Stimulated activated effector memory CD8-positive, alpha-beta T cell treated with anti-CD3 and anti-CD28 coated beads, Interleukin-12 subunit alpha, Interleukin-12 subunit beta, amount 100 ng/mL, for 72 hours (primary cell): ENCODE results near the gene SLC2A5.
"Not testable (repeated sequence)": the region's sequence is repeated elsewhere in the genome, so short reads cannot be mapped to it uniquely, and the experiment has no call there.

Experiments
- ATAC-seq: fragments of 150-1000 bp; cut with Tn5 transposase; 2 replicates; pipeline ENCODE4 v1.10.0; 2021
- DNase-seq, 2 donors: peaks; one replicate each; pipeline ENCODE4 v3.0.0; 2021 to 2022; ENCODE audit warnings: low spot score in 2 of 2
- H3K27ac Mint-ChIP-seq: one replicate; pipeline ENCODE4 v1.8.0; 2022; ENCODE audit warnings: mild to moderate bottlenecking, mixed read lengths
- H3K36me3 Mint-ChIP-seq: one replicate; pipeline ENCODE4 v1.8.0; 2022; ENCODE audit warnings: mild to moderate bottlenecking, mixed read lengths
- H3K4me1 Mint-ChIP-seq: one replicate; pipeline ENCODE4 v1.8.0; 2022; ENCODE audit warnings: mixed read lengths
- H3K4me3 Mint-ChIP-seq: one replicate; pipeline ENCODE4 v1.8.0; 2022; ENCODE audit warnings: mild to moderate bottlenecking, mixed read lengths
- H3K9me3 Mint-ChIP-seq: one replicate; pipeline ENCODE4 v1.8.0; 2022; ENCODE audit warnings: mixed read lengths

Gene SLC2A5

GRCh38 chr1:9037476-9038337 is 31.7 kb downstream of the SLC2A5 start:
- Mint-ChIP-seq H3K36me3 (no peaks in the 10 kb centered on the region), H3K27ac (no peak overlapping the region), H3K9me3 (peaks cover 12% of the 10 kb centered on the region), H3K4me3 (no peak overlapping the region), H3K4me1 (no peaks in the 10 kb centered on the region)
- ATAC-seq (no peak), DNase-seq (no peak)

- H3K27ac Mint-ChIP-seq = no peak overlapping the region
- DNase-seq (no peak), ATAC-seq (no peak)
- no peak overlapping the region for H3K4me3 Mint-ChIP-seq
- no peaks in the 10 kb centered on the region for H3K36me3 Mint-ChIP-seq
- H3K4me1 Mint-ChIP-seq = no peaks in the 10 kb centered on the region
- peaks cover 12% of the 10 kb centered on the region for H3K9me3 Mint-ChIP-seq
These were observed 34.2 kb downstream of the SLC2A5 start for GRCh38 chr1:9035226-9035625.

- H3K36me3 Mint-ChIP-seq = no peaks in the 10 kb centered on the region
- H3K4me3 Mint-ChIP-seq = no peak overlapping the region
- no peak overlapping the region for H3K27ac Mint-ChIP-seq
- DNase-seq = no peak
- no peak for ATAC-seq
- H3K4me1 Mint-ChIP-seq = no peaks in the 10 kb centered on the region
- peaks cover 12% of the 10 kb centered on the region for H3K9me3 Mint-ChIP-seq
These were observed 36.1 kb downstream of the SLC2A5 start for GRCh38 chr1:9033363-9033762.

GRCh38 chr1:9031484-9032259 is 37.8 kb downstream of the SLC2A5 start:
- ATAC-seq (peak; percentile 26), DNase-seq (no peak)
- no peaks in the 10 kb centered on the region for H3K36me3 Mint-ChIP-seq
- no peak overlapping the region for H3K27ac Mint-ChIP-seq
- no peak overlapping the region for H3K4me3 Mint-ChIP-seq
- H3K9me3 Mint-ChIP-seq = peaks cover 12% of the 10 kb centered on the region
- H3K4me1 Mint-ChIP-seq = no peaks in the 10 kb centered on the region

GRCh38 chr1:9031077-9031476 is 38.4 kb downstream of the SLC2A5 start:
- H3K36me3 Mint-ChIP-seq, H3K27ac Mint-ChIP-seq, H3K4me1 Mint-ChIP-seq, DNase-seq, ATAC-seq, H3K4me3 Mint-ChIP-seq: not testable (repeated sequence)
- H3K9me3 Mint-ChIP-seq = peaks cover 12% of the 10 kb centered on the region

GRCh38 chr1:9028921-9029705 is 40.3 kb downstream of the SLC2A5 start:
- DNase-seq (no peak), ATAC-seq (no peak)
- Mint-ChIP-seq H3K27ac (no peak overlapping the region), H3K36me3 (no peaks in the 10 kb centered on the region), H3K4me1 (no peaks in the 10 kb centered on the region), H3K9me3 (no peaks in the 10 kb centered on the region), H3K4me3 (no peak overlapping the region)

- H3K4me3 Mint-ChIP-seq = no peak overlapping the region
- H3K36me3 Mint-ChIP-seq = no peaks in the 10 kb centered on the region
- DNase-seq = no peak
- no peak overlapping the region for H3K27ac Mint-ChIP-seq
- ATAC-seq = no peak
- H3K9me3 Mint-ChIP-seq = no peaks in the 10 kb centered on the region
- no peaks in the 10 kb centered on the region for H3K4me1 Mint-ChIP-seq
These were observed 42.1 kb downstream of the SLC2A5 start for GRCh38 chr1:9027307-9027706.

- no peak overlapping the region for H3K4me3 Mint-ChIP-seq
- H3K4me1 Mint-ChIP-seq = no peaks in the 10 kb centered on the region
- ATAC-seq (no peak), DNase-seq (no peak)
- H3K27ac Mint-ChIP-seq = no peak overlapping the region
- H3K36me3 Mint-ChIP-seq = no peaks in the 10 kb centered on the region
- H3K9me3 Mint-ChIP-seq = no peaks in the 10 kb centered on the region
These were observed 44.0 kb downstream of the SLC2A5 start for GRCh38 chr1:9025449-9025848.

GRCh38 chr1:9024837-9025236 is 44.6 kb downstream of the SLC2A5 start:
- DNase-seq (no peak), ATAC-seq (no peak)
- no peaks in the 10 kb centered on the region for H3K36me3 Mint-ChIP-seq
- H3K9me3 Mint-ChIP-seq = no peaks in the 10 kb centered on the region
- H3K27ac Mint-ChIP-seq = no peak overlapping the region
- H3K4me1 Mint-ChIP-seq = no peaks in the 10 kb centered on the region
- no peak overlapping the region for H3K4me3 Mint-ChIP-seq

GRCh38 chr1:9022773-9023172 is 46.7 kb downstream of the SLC2A5 start:
- H3K9me3 Mint-ChIP-seq = no peaks in the 10 kb centered on the region

GRCh38 chr1:9022026-9022738 is 47.3 kb downstream of the SLC2A5 start:
- DNase-seq, H3K36me3 Mint-ChIP-seq, H3K27ac Mint-ChIP-seq, ATAC-seq, H3K4me1 Mint-ChIP-seq, H3K9me3 Mint-ChIP-seq, H3K4me3 Mint-ChIP-seq: not testable (repeated sequence)

More at GRCh38 chr1:9022773-9023172, 46.7 kb downstream of the SLC2A5 start:
- ATAC-seq = no peak
- Mint-ChIP-seq H3K36me3 (no peaks in the 10 kb centered on the region), H3K4me3 (no peak overlapping the region), H3K27ac (no peak overlapping the region), H3K4me1 (no peaks in the 10 kb centered on the region)
- DNase-seq = no peak

GRCh38 chr1:9020305-9020704 is 49.1 kb downstream of the SLC2A5 start:
- H3K36me3 Mint-ChIP-seq = no peaks in the 10 kb centered on the region
- no peak for DNase-seq
- no peak overlapping the region for H3K27ac Mint-ChIP-seq
- H3K9me3 Mint-ChIP-seq = no peaks in the 10 kb centered on the region
- H3K4me1 Mint-ChIP-seq = no peaks in the 10 kb centered on the region
- ATAC-seq = no peak
- no peak overlapping the region for H3K4me3 Mint-ChIP-seq

GRCh38 chr1:9019896-9020295 is 49.5 kb downstream of the SLC2A5 start:
- DNase-seq = no peak
- Mint-ChIP-seq H3K27ac (no peak overlapping the region), H3K4me3 (no peak overlapping the region), H3K36me3 (no peaks in the 10 kb centered on the region), H3K4me1 (no peaks in the 10 kb centered on the region), H3K9me3 (no peaks in the 10 kb centered on the region)
- ATAC-seq = no peak

- Mint-ChIP-seq H3K4me1 (no peaks in the 10 kb centered on the region), H3K27ac (no peak overlapping the region), H3K9me3 (no peaks in the 10 kb centered on the region), H3K4me3 (no peak overlapping the region), H3K36me3 (no peaks in the 10 kb centered on the region)
- DNase-seq (no peak), ATAC-seq (no peak)
These were observed 51.1 kb downstream of the SLC2A5 start for GRCh38 chr1:9018333-9018732.

GRCh38 chr1:9016455-9016854 is 53.0 kb downstream of the SLC2A5 start:
- DNase-seq (no peak), ATAC-seq (no peak)
- Mint-ChIP-seq H3K4me1 (no peaks in the 10 kb centered on the region), H3K36me3 (no peaks in the 10 kb centered on the region), H3K27ac (no peak overlapping the region), H3K9me3 (no peaks in the 10 kb centered on the region), H3K4me3 (no peak overlapping the region)
